GM10248 (cell line): Measurements from ENCODE around the gene COL4A5.

Source experiments
- CTCF ChIA-PET: fragments of 300-600 bp; sonication (Branson Sonifier 250); formaldehyde crosslinking; extraction: SDS; loops from one replicate; lab custom pipeline; 2021; ENCODE audit warnings: antibody characterized with exemption; lab: Yijun Ruan, JAX
- POLR2A ChIA-PET: fragments of 350-650 bp; sonication (Branson Sonifier 250); formaldehyde crosslinking; extraction: SDS; loops from one replicate; lab custom pipeline; 2020; ENCODE audit warnings: antibody characterized with exemption; lab: Yijun Ruan, JAX
- DNase-seq: peaks from one replicate; pipeline ENCODE4 v3.0.0; 2012; ENCODE audit errors: extremely low spot score
- CTCF ChIP-seq: IDR thresholded peaks from 2 replicates; pipeline ENCODE4 v1.5.1; 2012; ENCODE audit warnings: mild to moderate bottlenecking, low read depth; ENCODE audit errors: extremely low read depth, missing control alignments, control extremely low read depth

COL4A5 gene

DNA sequence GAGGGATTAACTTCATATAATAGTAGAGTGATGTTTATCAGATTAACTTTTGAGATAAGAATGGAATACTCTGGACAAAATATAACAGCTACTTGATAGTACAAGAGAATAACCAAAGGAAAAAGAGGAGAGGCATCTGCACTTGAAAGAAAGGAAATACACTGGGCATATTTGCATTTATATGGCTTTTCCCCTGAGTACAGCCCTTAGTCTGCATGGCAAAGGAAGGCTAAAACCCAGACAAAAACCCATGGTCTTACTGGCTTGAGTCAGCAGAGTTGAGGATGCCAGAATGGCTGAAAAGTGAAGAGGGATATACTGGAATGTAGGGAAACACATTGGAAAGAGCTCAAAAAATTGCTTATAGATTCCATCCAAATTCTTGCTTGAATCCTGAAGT lies 101.6 kb downstream of the COL4A5 start:
- ChIA-PET CTCF (no interaction called here), POLR2A (no interaction called here)
- TF ChIP-seq CTCF, result no peak
- DNase-seq, result no peak

DNA sequence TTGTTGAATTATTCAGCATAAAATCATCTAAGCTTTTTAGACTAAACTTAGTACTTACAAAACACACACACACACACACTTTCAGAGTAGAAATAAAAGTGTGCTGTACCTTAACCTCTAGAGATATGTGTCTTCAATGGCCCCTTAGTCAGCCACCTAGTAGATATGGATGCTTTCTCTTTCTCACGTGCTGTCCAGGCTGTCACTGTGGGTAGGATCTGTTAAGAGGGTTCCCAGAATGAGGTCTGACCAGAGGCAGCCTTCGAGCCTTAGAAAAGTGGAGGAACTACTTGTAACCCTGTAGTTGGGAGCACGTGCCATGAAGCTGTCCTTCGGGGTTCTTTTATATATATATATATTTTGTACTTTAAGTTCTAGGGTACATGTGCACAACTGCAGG lies 117.9 kb downstream of the COL4A5 start:
- no peak for DNase-seq
- POLR2A ChIA-PET, result no interaction called here
- no peak for TF ChIP-seq CTCF
- CTCF ChIA-PET, result interaction anchor here (1.1 kb wide), 1 partner anchor 333 kb away, joined by 3 read pairs; no protein-coding TSS in a partner anchor

- CTCF ChIA-PET, result no interaction called here
- POLR2A ChIA-PET, result no interaction called here
- DNase-seq, result no peak
These were observed 118.6 kb downstream of the COL4A5 start for GRCh38 chrX:108558217-108558616.

DNA sequence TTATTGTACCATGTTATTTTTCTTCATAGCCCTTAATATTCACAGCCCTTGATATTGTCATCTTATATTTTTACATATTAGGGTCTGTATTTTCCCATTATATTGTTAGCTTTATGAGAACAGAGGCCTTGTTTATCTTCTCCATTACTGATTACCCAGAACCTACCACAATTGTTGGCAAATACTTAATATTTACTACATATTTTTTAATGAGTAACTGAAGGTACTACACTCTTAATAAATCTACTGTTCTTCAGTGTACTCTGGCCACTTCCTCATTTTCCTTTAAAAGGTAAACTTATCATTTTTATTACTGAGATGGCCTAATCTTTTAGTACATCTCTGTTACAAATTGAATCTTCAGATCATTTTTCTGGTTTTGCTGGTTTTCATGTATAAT lies 133.5 kb downstream of the COL4A5 start:
- no peak for TF ChIP-seq CTCF
- POLR2A ChIA-PET, result no interaction called here
- CTCF ChIA-PET, result no interaction called here
- no peak for DNase-seq

More at GRCh38 chrX:108558217-108558616, 118.6 kb downstream of the COL4A5 start:
- TF ChIP-seq CTCF, result no peak

GRCh38 chrX:108582151-108582550 lies 142.5 kb downstream of the COL4A5 start:
- ChIA-PET CTCF (interaction anchor here (2.4 kb wide), 1 partner anchor 803 kb away, joined by 9 read pairs; no protein-coding TSS in a partner anchor), POLR2A (interaction anchor here (0.6 kb wide), 1 partner anchor 55 kb away, joined by 8 read pairs; no protein-coding TSS in a partner anchor)

GRCh38 chrX:108584617-108585211 lies 145.1 kb downstream of the COL4A5 start:
- peak; percentile 46 for TF ChIP-seq CTCF
- ChIA-PET POLR2A (no interaction called here), CTCF (interaction anchor here (1.3 to 1.4 kb wide), 2 partner anchors 114 to 800 kb away, joined by 4 to 5 read pairs; no protein-coding TSS in a partner anchor)
- DNase-seq, result peak; percentile 2

More at GRCh38 chrX:108582151-108582550, 142.5 kb downstream of the COL4A5 start:
- TF ChIP-seq CTCF, result no peak
- DNase-seq, result no peak
